Activated T-cell treated with anti-CD3 and anti-CD28 coated beads, Interleukin-2, amount 50 U/mL, for 72 hours (primary cell): ENCODE data around the gene PCCA. TPM values are rescaled to one million over a fixed set of nuclear protein-coding genes. Genes with fewer than 3 reads are reported as not detected.
A peak's percentile ranks its signal among the peaks of the same experiment; 100 is the strongest.
"Not testable (repeated sequence)": the region's sequence is repeated elsewhere in the genome, so short reads cannot be mapped to it uniquely, and the experiment has no call there.

Source experiments
- ATAC-seq, 2 donors: fragments of 150-1000 bp; cut with Tn5 transposase; replicated peaks in 1 of 2; 2 replicates each; pipeline ENCODE4 v1.10.0; 2021; ENCODE audit warnings: moderate library complexity in 2 of 2, mild to moderate bottlenecking in 1 of 2
- DNase-seq, 2 donors: peaks; one replicate each; pipeline ENCODE4 v3.0.0; 2021 to 2022; ENCODE audit warnings: mixed read lengths in 1 of 2
- H3K27ac Mint-ChIP-seq: one replicate; pipeline ENCODE4 v1.8.0; 2022; ENCODE audit warnings: mild to moderate bottlenecking, moderate library complexity, mixed read lengths
- H3K27me3 Mint-ChIP-seq: one replicate; pipeline ENCODE4 v1.8.0; 2022; ENCODE audit warnings: low read depth, mixed read lengths
- H3K36me3 Mint-ChIP-seq, 2 donors: one replicate each; pipeline ENCODE4 v1.8.0; 2022; ENCODE audit warnings: mixed read lengths in 2 of 2, mild to moderate bottlenecking in 1 of 2; ENCODE audit not compliant: insufficient read depth in 2 of 2
- H3K4me1 Mint-ChIP-seq: one replicate; pipeline ENCODE4 v1.8.0; 2022; ENCODE audit warnings: low read depth, mixed read lengths
- H3K4me3 Mint-ChIP-seq, 2 donors: one replicate each; pipeline ENCODE4 v1.8.0; 2022; ENCODE audit warnings: mild to moderate bottlenecking in 2 of 2, mixed read lengths in 2 of 2, moderate library complexity in 2 of 2
- H3K9me3 Mint-ChIP-seq, 2 donors: one replicate each; pipeline ENCODE4 v1.8.0; 2022; ENCODE audit warnings: mixed read lengths in 2 of 2
- total RNA-seq, 2 donors: library from RNA; stranded (reverse); gene quantifications; one replicate each; pipeline ENCODE4 v1.2.3, GENCODE V29; 2022

PCCA gene
- total RNA-seq, 2 donors from 2014 or later = 10.5 to 16.9 TPM

DNA sequence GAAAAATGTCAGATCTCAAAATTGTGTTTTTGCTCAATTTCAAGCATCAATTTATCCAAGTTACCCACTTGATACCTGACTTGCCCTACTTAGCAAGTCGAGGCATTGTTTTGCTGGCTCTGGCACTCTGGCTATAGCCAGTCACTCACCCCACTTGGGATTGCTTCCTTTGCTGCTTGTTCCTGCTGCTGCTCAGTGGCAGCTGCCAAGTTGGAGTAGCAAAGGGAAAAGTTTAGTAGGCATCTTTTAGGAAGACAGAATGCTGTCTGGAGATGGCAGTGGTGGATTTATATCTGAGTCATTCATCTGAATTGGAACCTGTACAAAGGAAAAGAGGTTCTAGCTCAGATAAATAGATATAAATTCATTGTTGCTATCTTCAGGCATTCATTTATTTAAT lies 41.2 kb downstream of the PCCA start:
- Mint-ChIP-seq H3K4me1 (peaks cover 32% of the 10 kb centered on the region), H3K27me3 (no peaks in the 10 kb centered on the region), H3K27ac (peak overlapping the region; percentile 80), H3K36me3 (no peaks in the 10 kb centered on the region), H3K4me3 (peak overlapping the region in 1 of 2 donors; percentile 66), H3K9me3 (no peaks in the 10 kb centered on the region)
- DNase-seq (no peak), ATAC-seq (no peak)

DNA sequence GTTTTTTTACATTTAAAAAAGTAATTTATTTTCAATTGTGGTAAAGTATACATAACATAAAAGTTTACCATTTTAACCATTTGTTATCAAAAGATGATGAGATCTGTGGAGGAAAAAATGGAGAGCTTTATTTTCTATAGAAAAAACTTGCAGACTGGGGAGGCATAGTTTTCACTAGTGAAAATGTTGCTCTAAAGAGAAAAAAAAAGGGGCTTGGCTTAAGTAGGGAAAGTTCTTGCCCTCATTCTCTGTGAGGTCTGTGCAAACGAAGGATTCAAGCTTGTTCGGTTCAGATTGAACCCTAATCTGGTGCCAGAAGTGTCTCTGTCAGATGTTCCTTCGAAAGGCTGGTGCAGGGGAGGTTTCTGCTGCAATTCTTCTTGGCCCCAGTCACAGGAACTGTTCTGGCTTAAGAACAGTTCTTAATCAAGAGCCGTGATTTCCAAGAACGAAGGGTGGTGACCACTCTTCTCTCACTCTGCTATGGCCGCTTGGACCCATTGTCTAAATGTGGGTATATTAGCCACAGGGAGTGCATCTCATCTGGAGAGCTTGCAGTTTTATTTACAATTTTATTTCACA lies 42.1 kb downstream of the PCCA start:
- no peak for ATAC-seq
- H3K4me3 Mint-ChIP-seq = no peak overlapping the region
- no peak for DNase-seq
- no peaks in the 10 kb centered on the region for H3K36me3 Mint-ChIP-seq
- no peaks in the 10 kb centered on the region for H3K27me3 Mint-ChIP-seq
- no peak overlapping the region for H3K27ac Mint-ChIP-seq
- no peaks in the 10 kb centered on the region for H3K9me3 Mint-ChIP-seq
- H3K4me1 Mint-ChIP-seq = peaks cover 32% of the 10 kb centered on the region

DNA sequence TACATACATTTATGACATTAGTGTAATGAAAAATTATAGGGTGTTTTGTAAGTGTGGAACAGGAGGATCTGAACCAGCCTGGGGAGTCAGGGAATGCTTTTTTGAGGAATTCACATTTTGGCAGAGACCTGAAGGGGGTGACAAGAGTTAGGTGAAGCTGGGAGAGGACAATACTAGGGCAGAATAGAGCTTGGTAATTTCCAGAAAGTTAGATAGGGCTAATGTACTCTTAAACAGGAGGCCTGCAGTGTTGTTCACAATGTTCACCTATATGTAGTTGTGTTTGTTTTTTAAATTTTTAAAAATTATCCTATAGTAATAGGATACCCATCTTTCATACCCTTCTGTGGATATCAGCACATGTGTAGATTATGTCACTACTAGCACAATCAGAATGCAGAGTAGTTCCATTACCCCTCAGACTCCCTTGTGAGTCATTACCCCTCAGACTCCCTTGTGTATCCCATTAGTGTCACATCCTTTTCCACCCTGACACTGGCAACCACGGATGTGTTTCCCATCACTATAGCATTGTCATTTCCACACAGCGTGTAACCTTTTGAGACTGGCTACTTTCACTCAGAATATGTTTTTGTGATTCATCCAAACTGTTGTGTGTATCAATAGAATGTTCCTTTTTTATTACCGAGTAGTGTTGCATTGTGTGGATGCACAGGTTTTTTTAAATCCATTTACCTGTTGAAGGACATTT lies 43.1 kb downstream of the PCCA start:
- Mint-ChIP-seq H3K27me3 (no peaks in the 10 kb centered on the region), H3K4me1 (peaks cover 32% of the 10 kb centered on the region), H3K36me3 (no peaks in the 10 kb centered on the region), H3K9me3 (no peaks in the 10 kb centered on the region), H3K4me3 (no peak overlapping the region), H3K27ac (no peak overlapping the region)
- DNase-seq = peak; percentile 48 to 51
- peak; percentile 93 to 96 for ATAC-seq

DNA sequence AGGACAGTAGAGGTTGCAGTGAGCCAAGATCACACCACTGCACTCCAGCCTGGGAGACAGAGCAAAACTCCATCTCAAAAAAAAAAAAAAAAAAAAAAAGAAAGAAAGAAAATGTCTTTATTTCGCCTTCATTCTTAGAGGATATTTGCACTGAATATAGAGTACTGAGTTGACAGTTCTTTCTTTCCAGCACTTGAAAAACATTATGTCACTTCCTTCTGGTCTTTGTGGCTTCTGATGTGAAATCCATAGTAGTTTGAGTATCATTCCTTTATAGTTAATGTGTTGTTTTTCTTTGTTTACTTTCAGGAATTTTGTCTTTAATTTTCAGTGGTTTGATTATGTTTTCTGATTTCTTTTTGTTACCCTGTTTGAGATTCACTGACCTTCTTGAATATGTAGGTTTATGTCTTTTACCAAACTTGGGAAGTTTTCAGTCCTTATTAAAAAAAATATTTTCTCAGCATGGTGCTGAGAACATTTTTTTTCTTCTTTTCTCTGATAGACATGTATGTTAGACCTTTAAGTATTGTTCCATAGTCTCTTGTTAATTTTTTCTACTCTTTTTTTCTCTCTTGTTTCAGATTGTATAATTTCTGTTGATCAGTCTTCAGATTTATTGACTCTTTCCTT lies 50.1 kb downstream of the PCCA start:
- no peaks in the 10 kb centered on the region for H3K9me3 Mint-ChIP-seq
- peaks cover 0 to 2% of the 10 kb centered on the region in 2 donors for H3K36me3 Mint-ChIP-seq
- DNase-seq (no peak), ATAC-seq (peak in 1 of 2 donors; percentile 32)
- H3K27me3 Mint-ChIP-seq = no peaks in the 10 kb centered on the region
- H3K4me3 Mint-ChIP-seq = no peak overlapping the region
- H3K4me1 Mint-ChIP-seq = peaks cover 14% of the 10 kb centered on the region
- no peak overlapping the region for H3K27ac Mint-ChIP-seq

DNA sequence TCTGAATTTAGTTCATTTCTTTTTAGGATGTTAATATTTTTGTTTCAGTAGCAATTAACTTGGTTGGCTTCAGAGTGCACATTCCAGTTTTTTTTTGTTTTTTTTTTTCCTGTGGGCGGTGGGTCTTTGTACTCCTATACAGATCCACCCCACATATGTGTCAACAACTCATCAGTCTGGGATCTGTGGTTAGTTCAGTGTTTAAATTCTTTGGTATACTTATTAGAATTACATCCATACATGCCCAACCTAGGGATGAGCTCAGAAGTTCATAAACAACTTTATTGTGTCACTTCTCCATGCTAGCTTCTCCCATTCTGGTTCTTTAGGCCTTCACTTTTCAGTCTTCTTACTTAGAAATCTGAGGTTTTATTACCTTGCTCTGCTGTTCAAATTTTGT lies 50.9 kb downstream of the PCCA start:
- Mint-ChIP-seq H3K4me1 (peaks cover 14% of the 10 kb centered on the region), H3K4me3 (no peak overlapping the region), H3K9me3 (peaks cover 0 to 2% of the 10 kb centered on the region in 2 donors), H3K36me3 (peaks cover 0 to 3% of the 10 kb centered on the region in 2 donors), H3K27me3 (no peaks in the 10 kb centered on the region), H3K27ac (peak overlapping the region; percentile 9)
- ATAC-seq (no peak), DNase-seq (no peak)

DNA sequence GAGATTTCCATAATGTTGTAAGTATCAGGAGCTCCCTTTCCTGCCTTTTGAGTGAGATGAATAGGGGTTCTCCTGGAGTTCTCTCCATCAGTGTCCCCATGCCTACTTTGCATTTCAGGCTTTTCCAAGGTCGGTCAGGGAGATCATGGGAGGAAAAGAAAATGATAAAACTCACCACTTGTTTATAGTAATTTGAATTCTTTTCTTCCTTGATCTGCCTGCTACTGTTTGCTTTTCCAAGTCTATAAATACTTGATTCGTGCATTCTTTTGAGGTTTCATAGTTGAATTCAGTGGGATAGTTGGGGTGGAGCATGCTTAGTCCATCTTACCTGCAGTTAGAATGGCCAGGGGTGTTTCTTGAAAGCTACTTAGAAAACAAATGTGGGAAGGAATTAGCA lies 51.5 kb downstream of the PCCA start:
- ATAC-seq = no peak
- no peak overlapping the region for H3K27ac Mint-ChIP-seq
- H3K4me1 Mint-ChIP-seq = peaks cover 14% of the 10 kb centered on the region
- H3K4me3 Mint-ChIP-seq = no peak overlapping the region
- no peak for DNase-seq
- H3K36me3 Mint-ChIP-seq = peaks cover 0 to 6% of the 10 kb centered on the region in 2 donors
- H3K9me3 Mint-ChIP-seq = peaks cover 0 to 2% of the 10 kb centered on the region in 2 donors
- H3K27me3 Mint-ChIP-seq = no peaks in the 10 kb centered on the region

DNA sequence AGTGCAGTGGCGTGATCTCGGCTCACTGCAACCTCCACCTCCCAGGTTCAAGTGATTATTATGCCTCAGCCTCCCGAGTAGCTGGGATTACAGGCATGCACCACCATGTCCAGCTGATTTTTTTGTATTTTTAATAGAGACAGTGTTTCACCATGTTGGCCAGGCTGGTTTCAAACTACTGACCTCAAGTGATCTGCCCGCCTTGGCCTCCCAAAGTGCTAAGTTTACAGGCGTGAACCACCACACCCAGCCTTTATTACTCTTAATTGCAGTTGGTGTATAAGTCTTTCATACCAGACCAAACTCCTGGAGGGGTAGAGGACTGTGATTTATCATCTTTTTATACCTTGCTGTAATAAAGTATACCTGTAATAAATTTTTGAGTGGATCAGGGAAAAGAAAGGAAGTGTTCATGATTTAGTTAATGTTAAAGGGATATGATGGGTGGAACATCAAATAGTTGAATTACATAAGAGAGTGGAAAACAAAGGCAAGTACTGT lies 52.6 kb downstream of the PCCA start:
- not testable (repeated sequence) for H3K36me3 Mint-ChIP-seq, ATAC-seq, DNase-seq, H3K9me3 Mint-ChIP-seq, H3K27ac Mint-ChIP-seq, H3K27me3 Mint-ChIP-seq, H3K4me3 Mint-ChIP-seq
- H3K4me1 Mint-ChIP-seq = peaks cover 14% of the 10 kb centered on the region

DNA sequence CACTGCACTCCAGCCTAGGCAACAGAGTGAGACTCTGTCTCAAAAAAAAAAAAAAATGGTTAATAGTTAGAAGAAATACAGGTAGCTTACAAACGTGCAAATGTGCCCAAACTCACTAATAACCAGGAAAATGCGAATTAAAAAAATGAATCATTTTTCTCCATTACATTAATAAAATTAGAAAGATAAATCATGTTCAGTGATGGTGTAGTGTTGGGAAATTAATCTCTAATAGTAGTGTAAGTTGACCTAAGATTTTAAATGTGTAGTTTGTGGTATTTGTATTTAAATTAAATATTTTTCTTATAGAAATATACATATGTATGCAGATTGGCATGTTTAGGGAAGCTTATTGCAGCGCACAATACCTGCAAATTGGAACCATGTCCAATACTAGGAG lies 57.6 kb downstream of the PCCA start:
- H3K4me1 Mint-ChIP-seq = no peaks in the 10 kb centered on the region
- H3K4me3 Mint-ChIP-seq = no peak overlapping the region
- ATAC-seq (no peak), DNase-seq (no peak)
- H3K36me3 Mint-ChIP-seq = peaks cover 1 to 4% of the 10 kb centered on the region in 2 donors
- no peak overlapping the region for H3K27ac Mint-ChIP-seq
- H3K9me3 Mint-ChIP-seq = peaks cover 0 to 2% of the 10 kb centered on the region in 2 donors
- H3K27me3 Mint-ChIP-seq = no peaks in the 10 kb centered on the region

DNA sequence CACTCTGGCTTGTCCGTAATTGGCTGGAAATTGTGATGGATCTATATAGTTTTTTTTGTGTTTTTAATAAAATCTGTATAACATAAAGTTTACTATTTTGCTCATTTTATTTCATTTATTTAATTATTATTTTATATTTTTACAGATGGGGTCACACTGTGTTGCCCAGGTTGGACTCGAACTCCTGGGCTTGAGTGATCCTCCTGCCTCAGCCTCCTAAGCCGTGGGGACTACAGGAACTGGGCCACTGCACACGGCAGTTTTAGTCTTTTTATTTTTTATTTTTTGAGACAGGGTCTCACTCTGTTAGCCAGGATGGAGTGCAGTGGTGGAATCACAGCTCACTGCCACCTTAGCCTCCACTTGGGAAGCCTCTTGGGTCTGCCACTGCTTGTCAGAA lies 58.9 kb downstream of the PCCA start:
- DNase-seq = no peak
- Mint-ChIP-seq H3K36me3 (peaks cover 1 to 4% of the 10 kb centered on the region in 2 donors), H3K9me3 (peaks cover 0 to 2% of the 10 kb centered on the region in 2 donors), H3K4me1 (no peaks in the 10 kb centered on the region), H3K27ac (no peak overlapping the region), H3K27me3 (no peaks in the 10 kb centered on the region), H3K4me3 (no peak overlapping the region)
- no peak for ATAC-seq

DNA sequence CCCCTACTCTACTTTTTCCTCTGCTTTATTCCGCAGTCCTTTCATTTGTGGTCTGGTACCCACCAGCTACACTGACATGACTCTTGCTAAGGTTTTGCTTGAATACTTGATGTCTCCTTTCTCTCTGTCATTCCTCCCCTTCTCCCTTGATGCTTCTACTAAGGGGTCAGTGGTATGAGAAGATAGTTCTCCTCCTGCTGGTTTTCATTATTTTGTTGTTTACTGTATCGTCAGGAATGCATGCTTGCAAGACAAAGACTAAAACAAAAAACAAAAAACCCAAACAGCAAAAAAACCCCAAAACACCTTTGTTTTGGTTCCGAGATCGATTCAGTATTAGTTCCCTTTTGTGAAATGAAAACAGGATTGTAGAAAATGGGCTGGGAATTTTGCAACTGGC lies 59.5 kb downstream of the PCCA start:
- Mint-ChIP-seq H3K4me1 (no peaks in the 10 kb centered on the region), H3K27me3 (no peaks in the 10 kb centered on the region), H3K27ac (no peak overlapping the region), H3K36me3 (peaks cover 1 to 4% of the 10 kb centered on the region in 2 donors), H3K4me3 (no peak overlapping the region), H3K9me3 (peaks cover 0 to 2% of the 10 kb centered on the region in 2 donors)
- no peak for DNase-seq
- no peak for ATAC-seq

DNA sequence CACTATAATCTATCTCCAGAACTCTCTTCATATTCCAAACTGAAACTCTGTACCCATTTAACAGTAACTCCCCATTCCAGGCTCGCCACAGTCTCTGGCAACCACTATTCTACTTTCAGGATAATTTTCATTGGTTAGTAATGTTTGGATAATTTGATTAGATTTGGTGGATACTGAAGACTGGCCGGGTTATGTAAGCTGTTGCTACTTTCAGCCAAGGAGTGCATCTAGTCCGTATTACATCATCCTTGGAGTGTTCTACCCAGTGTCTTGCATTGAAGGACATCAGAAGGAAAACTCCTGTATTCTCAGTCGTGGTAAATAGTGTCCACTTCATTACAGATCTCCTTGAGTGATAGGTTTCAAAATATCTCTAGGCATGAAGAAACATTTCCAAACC lies 60.5 kb downstream of the PCCA start:
- H3K27ac Mint-ChIP-seq = no peak overlapping the region
- no peaks in the 10 kb centered on the region for H3K27me3 Mint-ChIP-seq
- H3K36me3 Mint-ChIP-seq = peaks cover 1 to 4% of the 10 kb centered on the region in 2 donors
- no peak overlapping the region for H3K4me3 Mint-ChIP-seq
- H3K4me1 Mint-ChIP-seq = no peaks in the 10 kb centered on the region
- DNase-seq (no peak), ATAC-seq (no peak)
- H3K9me3 Mint-ChIP-seq = peaks cover 0 to 2% of the 10 kb centered on the region in 2 donors

DNA sequence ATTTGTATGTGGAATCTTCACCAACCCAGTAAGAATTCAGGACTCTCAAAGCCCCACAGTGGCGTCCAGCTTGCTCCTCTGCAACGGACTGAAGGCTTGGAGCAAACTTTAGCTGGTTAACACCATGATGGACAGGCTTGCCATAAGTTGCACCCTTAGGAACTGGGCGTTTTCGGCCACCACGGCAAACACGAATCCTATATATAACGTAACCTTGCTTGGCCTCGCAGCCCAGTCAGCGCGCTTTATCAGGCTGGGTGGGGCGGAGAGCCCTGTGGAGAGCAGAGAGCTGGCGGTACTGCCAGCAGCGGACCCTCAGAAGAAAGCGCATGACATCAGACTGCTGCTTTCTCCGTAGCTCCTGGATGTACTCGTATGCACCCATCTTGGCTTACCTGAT lies 61.8 kb downstream of the PCCA start:
- H3K36me3 Mint-ChIP-seq, H3K4me3 Mint-ChIP-seq, H3K9me3 Mint-ChIP-seq, DNase-seq, H3K27me3 Mint-ChIP-seq, ATAC-seq, H3K27ac Mint-ChIP-seq, H3K4me1 Mint-ChIP-seq: not testable (repeated sequence)

DNA sequence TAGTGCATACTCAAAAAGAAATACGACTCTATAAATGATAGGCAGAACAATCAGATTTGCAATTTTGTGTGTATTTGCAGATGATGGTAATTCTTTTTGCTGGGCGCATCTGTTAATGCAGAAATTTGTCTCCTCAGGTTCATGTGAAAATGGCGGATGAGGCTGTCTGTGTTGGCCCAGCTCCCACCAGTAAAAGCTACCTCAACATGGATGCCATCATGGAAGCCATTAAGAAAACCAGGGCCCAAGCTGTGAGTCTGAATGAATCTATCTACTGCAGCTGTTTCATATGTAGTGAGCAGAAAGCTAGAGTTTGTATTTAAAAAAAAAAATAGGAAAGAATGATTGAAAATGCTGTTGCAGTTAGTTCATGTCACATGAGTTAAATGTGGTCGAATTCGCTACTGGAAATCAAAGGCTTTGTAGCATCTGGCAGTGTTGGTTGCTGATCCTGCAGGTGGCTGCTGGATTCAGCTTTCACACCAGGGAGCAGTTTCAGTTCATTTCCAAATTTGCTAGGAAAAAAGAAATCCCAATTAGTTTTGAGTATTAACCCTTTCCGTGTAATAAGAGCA lies 66.0 kb downstream of the PCCA start:
- no peaks in the 10 kb centered on the region for H3K9me3 Mint-ChIP-seq
- H3K27ac Mint-ChIP-seq = no peak overlapping the region
- H3K36me3 Mint-ChIP-seq = no peaks in the 10 kb centered on the region
- no peaks in the 10 kb centered on the region for H3K4me1 Mint-ChIP-seq
- DNase-seq = no peak
- H3K4me3 Mint-ChIP-seq = no peak overlapping the region
- H3K27me3 Mint-ChIP-seq = no peaks in the 10 kb centered on the region
- ATAC-seq = no peak
